ENCODE results near the gene HEATR5B. TPM values are rescaled to one million over a fixed set of nuclear protein-coding genes. Genes with fewer than 3 reads are reported as not detected.
A peak's percentile ranks its signal among the peaks of the same experiment; 100 is the strongest.

The HEATR5B gene
- polyA plus RNA-seq, 1 donor (not counting 4 experiments of a cell fraction or from before 2014, with no cell fraction given): 21.1 TPM

GRCh38 chr2:37005118-37005868, 78.9 kb downstream of the HEATR5B start:
- H3K9ac ChIP-seq (ENCODE audit: control insufficient read depth, extremely low read depth, insufficient read depth, low read length): no peak overlapping the region
- FAIRE-seq (peak; percentile 70), DNase-seq (ENCODE audit: low read depth, low spot score) (no peak)
- no peaks in the 10 kb centered on the region for H3K9me3 ChIP-seq (ENCODE audit: control insufficient read depth, low read depth, low read length)
- H4K20me1 ChIP-seq (ENCODE audit: control insufficient read depth, extremely low read depth, insufficient read depth, low read length): no peaks in the 10 kb centered on the region
- H3K27ac ChIP-seq (ENCODE audit: control insufficient read depth, insufficient read depth, low read length): no peak overlapping the region
- H3K9me1 ChIP-seq (ENCODE audit: control insufficient read depth, extremely low read depth, insufficient read depth, low read length): no peaks in the 10 kb centered on the region
- H3K4me2 ChIP-seq (ENCODE audit: control insufficient read depth, extremely low read depth, insufficient read depth, low read depth, low read length): no peak overlapping the region
- no peaks in the 10 kb centered on the region for H3K27me3 ChIP-seq (ENCODE audit: control insufficient read depth, extremely low read depth, insufficient read depth, low read length)
- H3K79me2 ChIP-seq (ENCODE audit: control insufficient read depth, insufficient read depth, low read length): no peaks in the 10 kb centered on the region
- H2AFZ ChIP-seq (ENCODE audit: control insufficient read depth, low read length): no peak overlapping the region
- H3K4me3 ChIP-seq (ENCODE audit: control insufficient read depth in 2 of 3, extremely low read depth in 1 of 3, insufficient read depth in 2 of 3, low read depth in 1 of 3, low read length in 3 of 3): no peak overlapping the region
- H3K36me3 ChIP-seq (ENCODE audit: control insufficient read depth in 2 of 2, extremely low read depth in 1 of 2, insufficient read depth in 2 of 2, low read length in 2 of 2): peaks cover 2 to 6% of the 10 kb centered on the region in 2 experiments
- peaks cover 7% of the 10 kb centered on the region for H3K4me1 ChIP-seq (ENCODE audit: control insufficient read depth, extremely low read depth, insufficient read depth, low read length)
- dilution Hi-C loops (cut with MboI; ENCODE audit: extremely low pct_ligation_motif_present, low sequenced_read_pairs): no loop called here
- TF ChIP-seq EZH2 (IDR thresholded peaks at IDR 0.05; ENCODE audit: low read length) (no peak), CTCF (optimal IDR thresholded peaks at IDR 0.05 in 1 of 3, IDR thresholded peaks at IDR 0.05 in 1 of 3, conservative IDR thresholded peaks at IDR 0.05 in 1 of 3; ENCODE audit: extremely low read depth in 1 of 3, insufficient read depth in 2 of 3, low read length in 3 of 3) (peak; percentile 48 to 70 (median 61))

GRCh38 chr2:37000988-37001556, 83.1 kb downstream of the HEATR5B start:
- Histone ChIP-seq H3K27ac (ENCODE audit: control insufficient read depth, insufficient read depth, low read length) (peak overlapping the region; percentile 43), H3K4me1 (ENCODE audit: control insufficient read depth, extremely low read depth, insufficient read depth, low read length) (peaks cover 10% of the 10 kb centered on the region), H3K4me3 (ENCODE audit: control insufficient read depth in 2 of 3, extremely low read depth in 1 of 3, insufficient read depth in 2 of 3, low read depth in 1 of 3, low read length in 3 of 3) (no peak overlapping the region), H3K79me2 (ENCODE audit: control insufficient read depth, insufficient read depth, low read length) (no peaks in the 10 kb centered on the region), H4K20me1 (ENCODE audit: control insufficient read depth, extremely low read depth, insufficient read depth, low read length) (no peaks in the 10 kb centered on the region), H3K27me3 (ENCODE audit: control insufficient read depth, extremely low read depth, insufficient read depth, low read length) (no peaks in the 10 kb centered on the region), H3K36me3 (ENCODE audit: control insufficient read depth in 2 of 2, extremely low read depth in 1 of 2, insufficient read depth in 2 of 2, low read length in 2 of 2) (peaks cover 3 to 6% of the 10 kb centered on the region in 2 experiments), H3K9me3 (ENCODE audit: control insufficient read depth, low read depth, low read length) (no peaks in the 10 kb centered on the region), H3K4me2 (ENCODE audit: control insufficient read depth, extremely low read depth, insufficient read depth, low read depth, low read length) (no peak overlapping the region), H3K9me1 (ENCODE audit: control insufficient read depth, extremely low read depth, insufficient read depth, low read length) (no peaks in the 10 kb centered on the region), H2AFZ (ENCODE audit: control insufficient read depth, low read length) (no peak overlapping the region), H3K9ac (ENCODE audit: control insufficient read depth, extremely low read depth, insufficient read depth, low read length) (no peak overlapping the region)
- TF ChIP-seq CTCF (optimal IDR thresholded peaks at IDR 0.05 in 1 of 3, IDR thresholded peaks at IDR 0.05 in 1 of 3, conservative IDR thresholded peaks at IDR 0.05 in 1 of 3; ENCODE audit: extremely low read depth in 1 of 3, insufficient read depth in 2 of 3, low read length in 3 of 3) (no peak), EZH2 (IDR thresholded peaks at IDR 0.05; ENCODE audit: low read length) (no peak)
- FAIRE-seq (no peak), DNase-seq (ENCODE audit: low read depth, low spot score) (no peak)
- dilution Hi-C loops (cut with MboI; ENCODE audit: extremely low pct_ligation_motif_present, low sequenced_read_pairs): no loop called here
